Small intestine (tissue), 7 donors: ENCODE measurements around the gene GMDS. TPM values are rescaled to one million over a fixed set of nuclear protein-coding genes. Genes with fewer than 3 reads are reported as not detected.
A peak's percentile ranks its signal among the peaks of the same experiment; 100 is the strongest.

Source experiments
- DNase-seq, 2 donors: peaks; one replicate each; pipeline versions ENCODE4 v3.0.0 to v3.0.0-alpha.2; 2013
- FAIRE-seq: peaks from 2 replicates; lab custom pipeline; 2012; peaks lifted over from hg19 to GRCh38; lab: Jason Lieb, UNC
- H3K27ac ChIP-seq, 3 donors: one replicate each; pipeline ENCODE4 v1.5.1; 2013; ENCODE audit warnings: low read length in 2 of 3, mild to moderate bottlenecking in 2 of 3, control low read depth in 1 of 3, inconsistent platforms in 1 of 3, low read depth in 1 of 3, moderate library complexity in 1 of 3
- H3K27me3 ChIP-seq, 3 donors: one replicate each; pipeline ENCODE4 v1.6.1; 2013; ENCODE audit warnings: low read length in 3 of 3, inconsistent platforms in 1 of 3; ENCODE audit not compliant: control insufficient read depth in 3 of 3, insufficient read depth in 3 of 3
- H3K36me3 ChIP-seq, 3 donors: one replicate each; pipeline ENCODE4 v1.6.1; 2013; ENCODE audit warnings: low read length in 3 of 3, inconsistent platforms in 1 of 3, low read depth in 1 of 3, mild to moderate bottlenecking in 1 of 3, moderate library complexity in 1 of 3; ENCODE audit not compliant: control insufficient read depth in 3 of 3, insufficient read depth in 2 of 3
- H3K4me1 ChIP-seq, 3 donors: one replicate each; pipeline ENCODE4 v1.6.1; 2013; ENCODE audit warnings: low read length in 2 of 3, inconsistent platforms in 1 of 3, low read depth in 1 of 3, mild to moderate bottlenecking in 1 of 3, moderate library complexity in 1 of 3; ENCODE audit not compliant: control insufficient read depth in 3 of 3, insufficient read depth in 2 of 3
- H3K4me3 ChIP-seq, 3 donors: one replicate each; pipeline ENCODE4 v1.5.1; 2013; ENCODE audit warnings: low read length in 3 of 3, control low read depth in 1 of 3, inconsistent platforms in 1 of 3, low read depth in 1 of 3, mild to moderate bottlenecking in 1 of 3, moderate library complexity in 1 of 3
- H3K9me3 ChIP-seq, 2 donors: one replicate each; pipeline ENCODE4 v1.6.1; 2013; ENCODE audit warnings: low read depth in 1 of 2, low read length in 1 of 2; ENCODE audit not compliant: control insufficient read depth in 2 of 2, insufficient read depth in 1 of 2
- WGBS, 3 donors: extraction: QIAGEN DNeasy Blood & Tissue Kit; methylation state at CpG; one replicate each; pipeline ENCODE4 v1.1.7; 2013; 5-methylcytosine and 5-hydroxymethylcytosine counted together
- polyA plus RNA-seq, 4 donors: library from polyadenylated mRNA; stranded (reverse) in 3 of 4; unstranded in 1 of 4; fragments of 200-250 nt in 3 of 4; fragments of 120-200 nt in 1 of 4; gene quantifications; one replicate each; pipeline versions ENCODE4 v1.2.1 to v1.2.3, GENCODE V29; 2013
- donor health status: healthy with polysubstance abuse.
- donor health status: control.
- donor health status: control.
- donor health status: Bipolar disorder and iron deficiency.
- donor health status: healthy.

The GMDS gene
- polyA plus RNA-seq, 4 donors = 64.5 to 243 (median 200) TPM

GRCh38 chr6:1575210-1576041, 670.0 kb downstream of the GMDS start:
- no peaks in the 10 kb centered on the region for H3K4me1 ChIP-seq
- no peaks in the 10 kb centered on the region for H3K36me3 ChIP-seq
- FAIRE-seq (no peak), DNase-seq (peak in 1 of 2 donors; percentile 10)
- H3K27me3 ChIP-seq = peaks cover 0 to 2% (median 0%) of the 10 kb centered on the region in 3 donors
- no peak overlapping the region for H3K27ac ChIP-seq
- WGBS, 3 donors = 59 to 83% (median 72%) methylated on average over 16 of the region's 16 CpGs
- peaks cover 0 to 9% of the 10 kb centered on the region in 2 donors for H3K9me3 ChIP-seq
- H3K4me3 ChIP-seq = no peak overlapping the region

- WGBS, 3 donors = 70 to 80% (median 74%) methylated on average over 6 of the region's 6 CpGs
- H3K9me3 ChIP-seq = peaks cover 0 to 9% of the 10 kb centered on the region in 2 donors
- H3K27me3 ChIP-seq = peaks cover 0 to 2% (median 0%) of the 10 kb centered on the region in 3 donors
- no peak for FAIRE-seq
- no peaks in the 10 kb centered on the region for H3K4me1 ChIP-seq
- H3K36me3 ChIP-seq = no peaks in the 10 kb centered on the region
- H3K27ac ChIP-seq = no peak overlapping the region
- H3K4me3 ChIP-seq = no peak overlapping the region
- no peak for DNase-seq
Observed at GRCh38 chr6:1574890-1575209, 670.6 kb downstream of the GMDS start.

- no peak overlapping the region for H3K4me3 ChIP-seq
- no peak overlapping the region for H3K27ac ChIP-seq
- H3K36me3 ChIP-seq = no peaks in the 10 kb centered on the region
- DNase-seq = no peak
- H3K27me3 ChIP-seq = peaks cover 0 to 2% (median 0%) of the 10 kb centered on the region in 3 donors
- WGBS, 3 donors = 88 to 93% (median 89%) methylated on average over 13 of the region's 13 CpGs
- no peaks in the 10 kb centered on the region for H3K4me1 ChIP-seq
- FAIRE-seq = no peak
- peaks cover 0 to 9% of the 10 kb centered on the region in 2 donors for H3K9me3 ChIP-seq
Observed at GRCh38 chr6:1574083-1574761, 671.2 kb downstream of the GMDS start.
